HEK293T (cell line): ENCODE data around the gene LANCL3.

Experiments
- FOXA1 ChIP-seq: fragments of 450-650 bp; IDR thresholded peaks from 2 replicates; pipeline ENCODE4 v1.6.1; 2016; ENCODE audit warnings: mild to moderate bottlenecking
- L3MBTL2 ChIP-seq: fragments of 450-650 bp; conservative IDR thresholded peaks from 2 replicates; pipeline ENCODE4 v1.6.1; 2016; ENCODE audit warnings: mild to moderate bottlenecking

DNA sequence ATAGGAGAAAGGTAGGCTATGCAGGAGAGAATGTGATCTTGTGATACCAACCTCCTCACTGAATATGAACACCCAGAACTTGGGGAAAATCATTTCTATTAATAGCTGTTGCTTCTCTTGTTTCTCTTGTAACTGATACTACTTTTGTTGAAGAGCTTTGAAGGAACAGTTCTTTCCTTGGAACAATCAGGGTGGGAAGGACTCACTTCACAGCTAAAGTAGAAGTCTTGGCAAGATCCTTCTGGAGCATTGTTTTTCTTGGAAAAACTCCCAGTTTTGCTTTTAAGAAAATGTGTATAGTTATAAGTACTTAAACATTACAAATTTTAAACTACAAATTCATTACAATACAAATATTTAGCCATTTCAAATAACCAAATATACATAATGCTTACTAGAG is 95.1 kb downstream of the LANCL3 start:
- TF ChIP-seq FOXA1: no peak
- no peak for TF ChIP-seq L3MBTL2
